IMR-90 (cell line): ENCODE data around the gene FRMPD4. TPM values are rescaled to one million over a fixed set of nuclear protein-coding genes. Genes with fewer than 3 reads are reported as not detected.

Source experiments
- ATAC-seq: fragments of 200-7000 bp; cut with Tn5 transposase; 2 replicates; pipeline ENCODE4 v1.9.1; 2020; ENCODE audit warnings: low read depth, mild to moderate bottlenecking, moderate library complexity
- BruUV-seq: library from RNA; stranded (reverse); fragments of 400-500 nt; replicated peaks from 2 replicates; lab custom pipeline; 2021; lab: Mats Ljungman, UMichigan
- CTCF ChIA-PET: fragments of 300-600 bp; formaldehyde crosslinking; extraction: SDS; loops from one replicate; lab custom pipeline; 2021; ENCODE audit warnings: antibody characterized with exemption; lab: Yijun Ruan, JAX
- POLR2A ChIA-PET: fragments of 300-600 bp; sonication (Branson Sonifier 250); formaldehyde crosslinking; loops from one replicate; lab custom pipeline; 2022; ENCODE audit warnings: antibody characterized with exemption; ENCODE audit not compliant: unreplicated experiment; lab: Charles Lee
- DNase-seq: peaks from one replicate; pipeline ENCODE4 v3.0.0; 2013
- H2AFZ ChIP-seq: replicated peaks from 2 replicates; pipeline ENCODE3; 2013; ENCODE audit warnings: low read length, mild to moderate bottlenecking; ENCODE audit not compliant: poor library complexity
- H2AK5ac ChIP-seq: 2 replicates; pipeline ENCODE4 v1.6.1; 2013; ENCODE audit warnings: low read depth, low read length, inconsistent platforms
- H2AK9ac ChIP-seq: replicated peaks from 2 replicates; pipeline ENCODE3; 2013; ENCODE audit warnings: mild to moderate bottlenecking, low read depth, low read length, moderate library complexity; ENCODE audit not compliant: poor library complexity
- H2BK120ac ChIP-seq: 2 replicates; pipeline ENCODE4 v1.6.1; 2013; ENCODE audit warnings: low read depth, low read length, inconsistent platforms
- H2BK15ac ChIP-seq: 3 replicates; pipeline ENCODE4 v1.6.1; 2013; ENCODE audit warnings: low read depth, low read length, inconsistent platforms
- H2BK20ac ChIP-seq: 2 replicates; pipeline ENCODE4 v1.6.1; 2013; ENCODE audit warnings: low read depth, mild to moderate bottlenecking, inconsistent platforms, low read length, moderate library complexity
- H2BK5ac ChIP-seq: 2 replicates; pipeline ENCODE4 v1.6.1; 2013; ENCODE audit warnings: mild to moderate bottlenecking, low read depth, low read length, inconsistent platforms; ENCODE audit not compliant: poor library complexity, severe bottlenecking
- H3K14ac ChIP-seq: replicated peaks from 2 replicates; pipeline ENCODE4 v1.6.1; 2013; ENCODE audit warnings: low read depth, low read length, inconsistent platforms
- H3K18ac ChIP-seq: 2 replicates; pipeline ENCODE4 v1.6.1; 2013; ENCODE audit warnings: low read depth, low read length, control low read depth
- H3K23ac ChIP-seq: 2 replicates; pipeline ENCODE4 v1.6.1; 2013; ENCODE audit warnings: low read depth, low read length, inconsistent platforms
- H3K27ac ChIP-seq: 2 replicates; pipeline ENCODE4 v1.5.1; 2013; ENCODE audit warnings: mild to moderate bottlenecking, control low read depth, low read length; ENCODE audit not compliant: insufficient read depth
- H3K27me3 ChIP-seq: 2 replicates; pipeline ENCODE4 v1.6.1; 2013; ENCODE audit warnings: low read length; ENCODE audit not compliant: control insufficient read depth, insufficient read depth
- H3K36me3 ChIP-seq: 2 replicates; pipeline ENCODE4 v1.6.1; 2013; ENCODE audit warnings: low read length, mixed read lengths; ENCODE audit not compliant: control insufficient read depth, insufficient read depth
- H3K4ac ChIP-seq: 2 replicates; pipeline ENCODE4 v1.6.1; 2013; ENCODE audit warnings: low read depth, low read length, inconsistent platforms
- H3K4me1 ChIP-seq: 2 replicates; pipeline ENCODE4 v1.6.1; 2013; ENCODE audit warnings: low read length, mixed read lengths; ENCODE audit not compliant: control insufficient read depth, insufficient read depth
- H3K4me2 ChIP-seq: 2 replicates; pipeline ENCODE4 v1.6.1; 2013; ENCODE audit warnings: low read depth, mild to moderate bottlenecking, control low read depth, low read length, moderate library complexity
- H3K4me3 ChIP-seq: 2 replicates; pipeline ENCODE4 v1.5.1; 2013; ENCODE audit warnings: low read depth, mild to moderate bottlenecking, control low read depth, low read length, moderate library complexity; ENCODE audit not compliant: insufficient read depth
- H3K56ac ChIP-seq: 2 replicates; pipeline ENCODE4 v1.6.1; 2013; ENCODE audit warnings: low read length, inconsistent platforms; ENCODE audit not compliant: insufficient read depth; ENCODE audit errors: extremely low read depth
- H3K79me1 ChIP-seq, 2 experiments: 2 replicates each; pipeline ENCODE4 v1.6.1; 2013; ENCODE audit warnings: low read length in 2 of 2, inconsistent platforms in 1 of 2, low read depth in 1 of 2
- H3K9ac ChIP-seq: 2 replicates; pipeline ENCODE4 v1.6.1; 2013; ENCODE audit warnings: low read depth, low read length, control low read depth
- H3K9me1 ChIP-seq: 2 replicates; pipeline ENCODE4 v1.6.1; 2013; ENCODE audit warnings: low read length, inconsistent platforms; ENCODE audit not compliant: insufficient read depth
- H3K9me3 ChIP-seq: 2 replicates; pipeline ENCODE4 v1.6.1; 2013; ENCODE audit warnings: low read length; ENCODE audit not compliant: control insufficient read depth, insufficient read depth
- H4K20me1 ChIP-seq: 2 replicates; pipeline ENCODE4 v1.6.1; 2013; ENCODE audit warnings: low read length, inconsistent platforms; ENCODE audit not compliant: insufficient read depth
- H4K5ac ChIP-seq: 2 replicates; pipeline ENCODE4 v1.6.1; 2013; ENCODE audit warnings: mild to moderate bottlenecking, low read depth, low read length, control low read depth
- H4K8ac ChIP-seq, 2 experiments: 2 replicates each; pipeline ENCODE4 v1.6.1; 2013; ENCODE audit warnings: low read depth in 2 of 2, low read length in 2 of 2, control low read depth in 1 of 2, inconsistent platforms in 1 of 2
- H4K91ac ChIP-seq: 2 replicates; pipeline ENCODE4 v1.6.1; 2013; ENCODE audit warnings: low read depth, low read length, inconsistent platforms; ENCODE audit not compliant: insufficient read depth
- BHLHE40 ChIP-seq: fragments of 150-350 bp; IDR thresholded peaks from 2 replicates; pipeline ENCODE4 v1.6.1; 2016; ENCODE audit warnings: mild to moderate bottlenecking, low read depth, low read length
- RCOR1 ChIP-seq: IDR thresholded peaks from 2 replicates; pipeline ENCODE4 v1.6.1; 2012; ENCODE audit warnings: mild to moderate bottlenecking, low read length, improper control_type of control experiment; ENCODE audit not compliant: insufficient replicate concordance
- WGBS, 2 experiments: methylation state at CpG; one replicate each; pipeline versions ENCODE4 v1.1.5 to v1.1.7; 2013; ENCODE audit warnings: missing lambda C conversion rate in 2 of 2; ENCODE audit not compliant: insufficient read length in 1 of 2; ENCODE audit errors: extremely low coverage in 2 of 2; 5-methylcytosine and 5-hydroxymethylcytosine counted together
- dilution Hi-C: fragments of 300-500 bp; cut with HindIII; formaldehyde crosslinking; loops from one replicate; pipeline ENCODE4 v1.14.3; 2018; ENCODE audit warnings: low sequenced_read_pairs; ENCODE audit not compliant: unreplicated experiment
- in situ Hi-C: fragments of 300-500 bp; cut with MboI; formaldehyde crosslinking; loops from 3 replicates; pipeline ENCODE4 v1.14.3; 2019; ENCODE audit warnings: low sequenced_read_pairs, inconsistent platforms, mixed read lengths
- intact Hi-C: fragments of 100-400 bp; cut with micrococcal nuclease; formaldehyde crosslinking; loops from 2 replicates; pipeline ENCODE4 v1.10.0; 2022
- polyA plus RNA-seq, 3 experiments: library from polyadenylated mRNA; depleted of rRNA; stranded (reverse); fragments of >200 nt; gene quantifications; 2 replicates each; pipeline ENCODE4 v1.2.3, GENCODE V29; 2012; ENCODE audit warnings: low replicate concordance in 1 of 3
- total RNA-seq: library from RNA; depleted of rRNA; stranded (reverse); fragments of >200 nt; gene quantifications from 2 replicates; pipeline ENCODE4 v1.2.3, GENCODE V29; 2012

FRMPD4 gene
- total and polyA plus RNA-seq, 2 of the 4 experiments (the other 2 are of a cell fraction), result 0.53 to 1.1 TPM

- Histone ChIP-seq H2AFZ (no peak overlapping the region), H3K27ac (no peak overlapping the region), H2BK15ac (no peak overlapping the region), H3K9me1 (no peaks in the 10 kb centered on the region), H3K9ac (no peak overlapping the region), H3K18ac (no peak overlapping the region), H3K4me1 (0 out of 2 replicates have a peak, but pooled peaks cover under 1% of the 10 kb centered on the region), H3K23ac (no peak overlapping the region), H2AK5ac (no peak overlapping the region), H3K4me2 (no peak overlapping the region), H3K4ac (no peak overlapping the region), H3K36me3 (no peaks in the 10 kb centered on the region), H4K91ac (no peak overlapping the region), H4K20me1 (no peaks in the 10 kb centered on the region), H3K14ac (no peak overlapping the region), H3K4me3 (no peak overlapping the region), H2BK120ac (no peak overlapping the region), H3K79me1 (no peaks in the 10 kb centered on the region; a peak in 1 of 4 replicates), H4K5ac (no peak overlapping the region), H2BK5ac (no peak overlapping the region), H3K27me3 (no peaks in the 10 kb centered on the region), H2BK20ac (no peak overlapping the region), H3K9me3 (peaks cover 2% of the 10 kb centered on the region; the same call in 1 of the 2 replicates), H3K56ac (no peak overlapping the region), H4K8ac (no peak overlapping the region), H2AK9ac (no peak overlapping the region)
- BruUV-seq, result no TSS peak
- in situ Hi-C loops (no loop called here), dilution Hi-C loops (no loop called here), intact Hi-C loops (no loop called here)
- ChIA-PET CTCF (no interaction called here), POLR2A (no interaction called here)
- TF ChIP-seq RCOR1, result no peak
- TF ChIP-seq BHLHE40, result no peak
- ATAC-seq, result no peak
- no CpG with 5 or more reads among the region's 2 CpGs for WGBS, 2 experiments
- DNase-seq, result no peak
These were observed 91.7 kb downstream of the FRMPD4 start for GRCh38 chrX:12229986-12230385.
